ENCODE measurements around the gene RAB26.

The RAB26 gene

DNA sequence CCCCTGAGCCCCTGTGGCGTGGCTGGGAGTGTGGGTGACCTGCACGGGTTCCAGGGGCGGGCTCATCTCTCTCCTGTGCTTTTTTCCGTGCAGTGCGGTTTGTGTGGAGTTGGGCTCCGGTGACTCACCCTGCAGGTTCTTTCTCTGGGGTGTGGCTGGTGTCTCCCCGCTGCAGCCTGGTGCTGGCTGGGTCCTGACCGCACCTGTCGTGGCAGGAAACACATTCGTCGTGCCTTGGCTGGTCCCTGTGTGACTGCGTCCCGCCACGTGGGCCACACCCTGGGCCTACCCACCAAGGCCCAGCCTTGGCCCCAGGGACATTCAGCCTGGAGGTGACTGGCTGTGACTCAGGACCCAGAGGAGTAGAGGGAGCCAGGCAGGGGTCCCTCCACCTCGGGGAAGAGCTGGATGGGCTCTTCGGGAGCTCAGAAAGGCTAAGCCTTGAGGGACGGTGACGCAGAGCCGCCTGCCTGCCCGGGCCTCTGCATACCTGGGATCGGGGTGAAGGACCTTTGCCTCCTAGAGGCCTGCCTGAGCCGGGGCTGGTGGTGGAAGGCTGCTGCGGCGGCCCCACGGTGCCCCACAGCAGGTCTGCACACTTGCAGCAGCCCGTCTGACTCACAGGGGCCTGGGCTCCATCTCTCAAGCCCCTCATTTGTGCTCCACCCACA is 14.9 kb downstream of the RAB26 start:
- DNase-seq = peak in 1 of 2 donors; percentile 20

DNA sequence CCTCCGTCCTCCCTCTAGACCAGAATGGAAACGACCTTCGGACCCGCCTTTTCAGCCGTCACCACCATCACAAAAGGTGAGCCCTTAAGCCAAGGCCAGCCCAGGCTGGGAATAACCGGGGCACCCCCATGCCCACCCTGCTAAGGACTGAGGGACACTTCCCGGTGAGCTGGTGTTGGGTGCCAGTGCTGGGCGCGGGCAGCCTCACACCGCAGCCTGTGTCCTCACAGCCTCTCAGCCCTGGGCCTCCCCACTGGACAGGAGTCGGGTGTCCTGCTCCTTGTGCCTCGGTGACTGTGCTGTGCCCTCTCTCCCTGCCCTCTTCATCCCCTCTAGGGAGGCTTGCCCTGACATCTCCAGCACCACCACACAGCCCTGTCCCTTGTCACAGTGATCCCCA is 17.4 kb downstream of the RAB26 start:
- DNase-seq = no peak

DNA sequence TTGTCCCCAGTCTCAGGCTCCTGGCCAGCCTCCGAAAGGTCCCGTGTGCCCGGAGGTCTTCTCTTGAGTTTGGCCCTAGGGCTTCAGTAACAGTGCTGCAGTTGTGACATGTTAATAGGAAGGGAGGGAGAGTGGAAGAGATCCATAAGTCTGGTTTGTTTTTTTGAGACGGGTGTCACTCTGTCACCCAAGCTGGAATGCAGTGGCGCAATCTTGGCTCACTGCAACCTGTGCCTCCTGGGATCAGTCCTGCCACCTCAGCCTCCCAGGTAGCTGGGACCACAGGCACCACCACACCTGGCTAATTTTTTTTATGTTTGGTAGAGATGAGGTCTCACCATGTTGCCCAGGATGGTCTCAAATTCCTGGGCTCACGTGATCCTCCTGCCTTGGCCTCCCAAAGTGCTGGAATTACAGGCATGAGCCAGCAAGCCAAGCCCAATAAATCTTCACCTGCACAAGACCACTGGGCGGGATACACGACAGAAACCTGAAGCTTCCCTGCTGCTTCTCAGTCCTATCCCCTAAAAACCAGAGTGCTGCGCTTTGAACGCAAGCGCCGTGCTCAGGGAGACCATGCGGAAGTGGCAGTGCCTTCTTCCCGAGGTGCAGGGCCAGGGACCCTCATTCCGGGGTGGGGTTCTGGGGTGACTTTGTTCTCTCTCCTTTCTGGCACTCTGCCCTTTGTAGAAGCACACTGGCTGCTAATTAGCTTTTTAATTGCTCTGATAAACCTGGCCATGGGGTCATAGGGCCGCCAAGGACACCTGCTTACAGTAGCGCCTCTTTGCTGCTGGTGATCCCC is 18.0 kb downstream of the RAB26 start:
- no peak for DNase-seq

- DNase-seq = no peak
These were observed 18.7 kb downstream of the RAB26 start for GRCh38 chr16:2167068-2167638.

DNA sequence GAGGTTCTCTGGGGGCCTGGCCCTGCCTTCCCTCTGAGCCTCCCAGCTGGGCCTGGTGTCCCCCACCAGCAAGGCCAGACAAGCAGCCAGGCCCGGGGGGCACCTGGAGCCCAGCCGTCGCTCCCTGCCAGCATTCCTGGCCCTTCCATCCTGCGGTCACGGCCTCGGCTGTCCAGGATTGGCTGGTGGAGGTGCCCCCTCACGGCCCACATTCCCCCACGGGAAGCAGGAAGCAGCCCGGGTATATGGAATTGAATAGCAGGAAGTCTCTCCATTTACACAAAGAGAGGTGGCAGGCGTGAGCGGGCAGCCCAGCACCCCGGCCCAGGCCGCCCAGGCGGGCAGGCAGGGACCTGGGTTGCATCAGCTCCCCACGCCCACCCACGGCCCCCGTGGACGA is 21.7 kb downstream of the RAB26 start:
- no peak for DNase-seq

DNA sequence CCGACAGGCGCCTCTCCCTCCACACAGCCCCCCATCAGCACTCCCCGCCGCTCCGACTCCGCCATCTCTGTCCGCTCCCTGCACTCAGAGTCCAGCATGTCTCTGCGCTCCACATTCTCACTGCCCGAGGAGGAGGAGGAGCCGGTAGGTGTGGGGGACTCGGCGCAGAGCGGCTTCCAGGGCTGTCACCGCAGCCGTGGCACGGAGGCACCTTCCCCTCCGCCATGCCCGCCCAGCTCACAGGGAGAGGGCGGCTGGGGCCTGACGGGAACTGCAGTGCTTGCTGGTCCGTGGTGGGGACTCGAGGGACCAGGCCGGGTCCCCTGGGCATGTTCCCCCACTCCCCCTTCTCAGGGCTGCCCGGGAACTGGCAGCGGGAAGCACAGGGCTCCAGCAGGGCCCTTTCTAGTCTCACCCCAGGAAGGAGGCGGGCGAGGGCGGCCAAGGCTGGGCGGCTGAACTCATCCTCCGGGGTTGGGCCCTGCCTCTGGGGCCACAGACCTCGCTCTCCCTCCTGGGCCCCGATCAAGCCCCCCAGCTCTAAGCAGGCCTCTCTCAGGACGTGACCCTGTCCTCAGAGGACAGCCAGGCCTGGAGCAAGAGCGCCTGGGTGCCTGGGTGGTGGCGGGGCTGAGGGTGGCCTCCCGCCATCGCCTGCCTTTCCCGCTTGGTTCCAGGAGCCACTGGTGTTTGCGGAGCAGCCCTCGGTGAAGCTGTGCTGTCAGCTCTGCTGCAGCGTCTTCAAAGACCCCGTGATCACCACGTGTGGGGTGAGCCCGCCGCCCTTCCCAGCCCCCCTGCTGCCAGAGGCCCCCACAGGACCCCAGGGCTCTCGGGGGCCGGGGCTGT is 22.4 kb downstream of the RAB26 start:
- no peak for DNase-seq

DNA sequence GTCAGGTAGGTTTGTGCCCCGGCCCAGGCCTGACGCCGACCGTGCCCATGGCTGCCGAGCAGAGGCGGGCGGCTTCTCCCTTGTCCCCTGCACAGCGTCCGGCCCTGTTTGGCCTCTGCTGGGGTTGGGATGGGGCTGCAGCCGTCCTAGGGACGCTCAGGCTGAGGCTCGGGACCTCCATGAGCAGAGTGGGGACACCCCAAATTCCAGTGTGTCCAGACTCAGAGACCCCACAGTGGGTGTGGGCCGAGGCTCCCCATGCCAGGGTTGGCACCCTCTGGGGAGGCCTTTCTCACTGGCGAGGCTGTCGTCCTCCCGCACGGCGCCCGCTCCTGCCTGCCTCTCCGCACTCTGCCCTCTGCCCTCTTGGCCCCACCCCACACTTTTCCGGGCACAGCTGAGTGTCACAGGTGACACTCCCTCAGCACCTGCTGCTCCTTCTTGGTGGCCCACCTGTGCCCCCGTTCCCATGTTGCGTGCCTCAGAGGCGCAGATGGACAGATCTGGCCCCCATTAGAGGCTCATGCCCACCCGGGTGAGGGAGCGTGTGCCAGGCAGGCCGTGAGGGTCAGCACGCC is 23.3 kb downstream of the RAB26 start:
- no peak for DNase-seq

GRCh38 chr16:2172688-2173335 is 24.4 kb downstream of the RAB26 start:
- DNase-seq = no peak

DNA sequence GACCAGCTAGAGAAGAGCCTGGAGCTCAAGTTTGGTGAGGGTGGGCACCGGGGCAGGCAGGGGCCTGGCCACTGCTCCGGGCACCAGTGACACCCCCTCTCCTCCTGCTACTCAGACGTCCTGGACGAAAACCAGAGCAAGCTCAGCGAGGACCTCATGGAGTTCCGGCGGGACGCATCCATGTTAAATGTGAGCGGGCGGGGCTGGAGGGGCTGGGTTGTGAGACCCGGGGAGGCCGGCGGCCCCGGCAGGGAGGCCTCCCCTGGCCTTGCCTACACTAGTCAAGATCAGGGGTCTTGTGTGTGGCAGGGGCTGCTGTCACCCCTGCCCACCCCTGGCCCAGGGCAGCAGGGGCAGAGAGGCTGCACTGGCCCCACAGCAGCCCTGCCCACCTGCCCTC is 24.9 kb downstream of the RAB26 start:
- no peak for DNase-seq

DNA sequence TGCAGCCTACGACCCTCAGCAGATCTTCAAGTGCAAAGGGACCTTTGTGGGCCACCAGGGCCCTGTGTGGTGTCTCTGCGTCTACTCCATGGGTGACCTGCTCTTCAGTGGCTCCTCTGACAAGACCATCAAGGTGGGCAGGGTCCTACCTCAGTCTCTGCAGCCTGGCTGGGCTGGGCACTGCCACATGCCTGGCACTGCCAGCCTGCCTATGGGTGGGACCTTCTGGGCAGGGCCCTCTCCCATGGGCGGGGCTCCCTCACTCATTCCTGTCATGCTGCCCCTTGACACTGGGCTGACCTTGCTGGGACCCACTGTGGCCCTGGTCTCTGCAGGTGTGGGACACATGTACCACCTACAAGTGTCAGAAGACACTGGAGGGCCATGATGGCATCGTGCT is 25.5 kb downstream of the RAB26 start:
- DNase-seq = no peak

DNA sequence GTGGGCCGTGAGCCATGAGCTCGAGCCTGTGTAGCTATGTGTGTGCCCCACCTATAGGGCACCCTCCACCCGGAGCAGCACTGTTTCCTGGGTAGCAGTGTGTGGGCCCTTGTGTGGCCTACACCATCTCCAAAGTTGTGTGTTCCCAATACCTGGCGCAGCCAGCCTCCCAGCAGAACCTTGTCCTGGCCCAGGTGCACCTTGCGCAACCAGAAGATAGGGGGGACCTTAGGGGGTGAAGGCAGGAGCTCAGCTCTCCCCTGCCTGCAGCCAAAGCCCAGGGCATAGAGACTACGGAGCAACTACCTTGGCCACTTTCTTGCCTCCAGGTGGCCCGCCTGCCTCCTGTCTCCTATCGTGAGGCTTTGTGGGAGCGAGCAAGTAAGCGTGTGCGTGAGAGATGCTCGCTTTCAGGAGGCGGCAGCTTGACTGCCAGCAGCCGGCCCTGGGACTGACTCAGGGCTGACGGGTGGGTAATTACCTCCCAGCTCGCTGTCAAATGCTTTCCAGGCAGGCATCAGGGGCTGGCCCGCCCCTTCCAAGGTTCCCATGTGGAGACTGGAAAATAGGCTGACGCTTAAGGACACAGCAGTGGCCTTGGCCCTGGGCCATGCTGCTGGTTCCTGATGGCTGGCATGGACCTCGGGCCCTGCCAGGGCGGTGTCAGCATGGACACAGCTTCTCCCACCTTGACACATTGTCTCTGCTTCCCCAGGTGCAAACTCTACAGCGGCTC is 26.1 kb downstream of the RAB26 start:
- DNase-seq = no peak

GRCh38 chr16:2175454-2175853 is 27.0 kb downstream of the RAB26 start:
- no peak for DNase-seq

DNA sequence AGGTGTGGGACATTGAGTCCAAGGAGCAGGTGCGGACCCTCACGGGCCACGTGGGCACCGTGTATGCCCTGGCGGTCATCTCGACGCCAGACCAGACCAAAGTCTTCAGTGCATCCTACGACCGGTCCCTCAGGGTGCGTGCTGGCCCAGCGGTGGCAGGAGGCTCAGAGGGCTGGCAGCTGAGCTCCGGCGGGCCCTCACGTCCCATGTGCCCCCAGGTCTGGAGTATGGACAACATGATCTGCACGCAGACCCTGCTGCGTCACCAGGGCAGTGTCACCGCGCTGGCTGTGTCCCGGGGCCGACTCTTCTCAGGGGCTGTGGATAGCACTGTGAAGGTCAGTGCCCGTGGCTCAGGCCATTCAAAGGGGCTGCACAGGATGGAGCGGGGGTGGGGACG is 27.6 kb downstream of the RAB26 start:
- no peak for DNase-seq

- DNase-seq = no peak
These were observed 28.7 kb downstream of the RAB26 start for GRCh38 chr16:2177101-2177500.

- no peak for DNase-seq
These were observed 29.1 kb downstream of the RAB26 start for GRCh38 chr16:2177561-2177960.

GRCh38 chr16:2178321-2179106 is 30.1 kb downstream of the RAB26 start:
- DNase-seq = peak; percentile 15 to 51

DNA sequence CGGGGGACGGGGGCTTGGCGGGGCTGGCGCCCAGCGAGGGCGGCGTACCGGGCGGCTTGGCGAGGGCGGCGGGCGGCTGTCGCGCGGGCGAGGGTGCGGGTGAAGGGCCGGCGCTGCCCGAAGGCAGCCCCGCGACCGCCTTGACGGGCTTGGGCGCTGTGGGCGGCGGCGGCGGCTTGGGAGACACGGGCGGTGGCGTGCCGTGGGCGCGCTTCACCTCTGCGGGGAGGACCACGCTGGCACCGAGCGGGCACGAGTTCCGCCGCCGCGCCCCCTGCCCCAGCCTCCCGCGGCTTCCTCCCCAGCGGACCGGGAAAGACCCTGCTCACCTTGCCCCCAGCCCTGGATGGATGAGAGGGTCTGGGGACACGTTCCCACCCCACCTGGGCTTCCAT is 30.7 kb downstream of the RAB26 start:
- DNase-seq = no peak

DNA sequence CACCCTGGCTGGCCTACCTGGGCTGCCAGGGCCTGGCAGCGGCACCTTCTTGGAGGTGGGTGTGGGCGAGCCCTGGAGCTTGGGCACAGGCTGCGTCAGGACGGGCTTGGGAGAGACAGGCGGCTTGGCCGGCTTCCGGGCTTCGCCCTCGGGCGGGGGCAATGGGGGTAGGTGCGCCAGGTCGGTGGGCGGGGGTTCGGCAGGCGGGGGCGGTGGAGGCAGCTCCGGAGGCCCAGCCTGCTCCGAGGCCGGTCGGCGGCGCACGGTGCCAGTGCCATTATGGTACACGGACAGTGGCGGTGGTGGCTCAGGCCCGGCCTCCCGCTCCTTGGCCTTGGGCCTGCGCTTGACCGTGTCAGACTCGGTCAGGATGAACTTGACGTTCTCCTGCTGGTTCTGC is 31.2 kb downstream of the RAB26 start:
- no peak for DNase-seq

- no peak for DNase-seq
These were observed 32.0 kb downstream of the RAB26 start for GRCh38 chr16:2180461-2180860.

GRCh38 chr16:2180962-2181923 is 32.8 kb downstream of the RAB26 start:
- DNase-seq = no peak
